GM12873 (cell line): ENCODE measurements around the gene SGPP2.

ENCODE experiments used
- CTCF ChIP-seq: IDR thresholded peaks from 2 replicates; pipeline ENCODE4 v1.5.1; 2012; ENCODE audit warnings: low read depth, mild to moderate bottlenecking, moderate library complexity, low read length, control low read depth; ENCODE audit not compliant: insufficient read depth; ENCODE audit errors: missing control alignments

SGPP2 gene

GRCh38 chr2:222442665-222443064 lies 18.3 kb downstream of the SGPP2 start:
- no peak for TF ChIP-seq CTCF

DNA sequence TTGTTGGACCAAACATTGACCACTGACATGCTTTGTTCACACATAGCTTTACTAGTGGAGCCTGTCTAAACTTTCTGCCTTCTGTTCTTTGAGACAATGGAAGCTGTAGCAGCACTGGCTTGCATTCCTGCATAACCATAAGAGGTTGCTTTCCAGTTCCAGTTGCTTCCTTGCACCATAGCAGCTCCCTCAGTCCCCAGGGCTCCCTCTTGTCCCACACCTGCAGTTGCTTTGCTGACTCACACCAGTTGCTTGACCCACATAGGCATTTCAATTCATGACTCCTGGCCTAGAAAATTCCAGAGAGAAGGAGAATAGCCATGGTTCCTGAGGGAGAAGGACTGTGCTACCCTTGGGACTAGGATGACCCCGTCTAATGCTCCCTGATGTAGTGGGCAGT lies 20.9 kb downstream of the SGPP2 start:
- TF ChIP-seq CTCF = no peak

DNA sequence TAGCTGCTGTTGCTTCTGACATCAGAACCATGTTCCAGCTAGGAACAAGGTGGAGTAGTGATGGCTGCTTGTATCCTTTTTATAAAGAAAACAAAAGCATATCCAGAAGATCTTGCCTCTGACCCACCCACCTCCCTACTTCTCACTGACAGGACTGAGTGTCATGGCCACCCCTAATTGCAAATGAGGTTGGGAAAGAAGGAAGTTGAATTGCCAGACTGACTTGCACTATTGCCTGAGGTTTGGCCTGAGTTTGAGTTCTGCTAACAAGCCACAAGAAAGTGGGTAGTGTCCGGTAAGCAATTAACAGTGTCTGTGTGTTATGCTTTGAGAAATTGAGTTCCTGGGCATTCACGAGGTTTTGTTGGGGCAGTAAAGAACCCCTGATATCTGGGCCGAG lies 22.8 kb downstream of the SGPP2 start:
- no peak for TF ChIP-seq CTCF

- no peak for TF ChIP-seq CTCF
Measured at GRCh38 chr2:222448748-222449181, 24.4 kb downstream of the SGPP2 start.

DNA sequence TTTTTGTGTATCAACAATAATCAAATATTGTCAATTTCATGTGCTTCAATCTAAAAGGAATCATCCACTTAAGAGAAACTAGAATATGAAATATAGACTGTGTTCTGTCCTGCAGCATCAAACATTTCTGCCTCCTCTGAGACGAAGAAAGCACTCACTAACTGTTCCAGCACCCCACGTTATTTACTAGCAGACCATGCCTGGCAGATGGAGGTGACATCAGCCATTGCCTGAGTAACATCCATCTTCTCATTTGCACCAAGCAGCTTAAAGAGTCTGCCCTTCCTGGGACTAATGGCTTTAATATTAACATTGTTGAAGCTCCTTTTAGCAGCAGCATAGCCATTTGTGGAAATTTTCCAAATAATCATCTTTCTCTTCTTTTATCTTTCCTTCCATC lies 25.7 kb downstream of the SGPP2 start:
- TF ChIP-seq CTCF = no peak

DNA sequence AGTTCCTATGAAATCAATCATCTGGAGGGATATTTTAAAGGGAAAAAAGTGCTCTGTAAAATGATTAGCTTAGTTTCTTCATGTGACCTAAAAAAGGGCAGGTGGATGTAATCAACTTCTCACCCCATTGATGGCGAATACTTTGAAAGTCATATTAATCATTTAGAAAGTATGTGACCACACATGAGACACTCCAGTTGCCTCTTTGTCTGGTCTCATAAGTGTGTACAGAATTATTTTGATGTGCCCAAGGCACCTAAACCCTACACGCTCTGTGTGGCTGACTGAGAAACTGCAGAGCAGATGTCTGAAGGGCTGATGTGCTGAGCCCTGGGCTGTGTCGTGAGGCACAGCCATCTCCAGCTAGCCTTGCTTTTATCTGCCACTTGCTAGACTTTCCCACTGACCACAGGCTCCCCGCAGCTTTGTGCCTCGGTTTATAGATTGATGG lies 26.9 kb downstream of the SGPP2 start:
- TF ChIP-seq CTCF = peak; percentile 49

- no peak for TF ChIP-seq CTCF
Measured at GRCh38 chr2:222452422-222452950, 28.1 kb downstream of the SGPP2 start.
